H9 (cell line): ENCODE measurements around the gene NOXA1. TPM values are rescaled to one million over a fixed set of nuclear protein-coding genes. Genes with fewer than 3 reads are reported as not detected.

Experiments used
- DNase-seq: peaks from one replicate; pipeline ENCODE4 v3.0.0-alpha.2; 2017
- H2AFZ ChIP-seq: one replicate; pipeline ENCODE4 v1.6.1; 2013; ENCODE audit warnings: mild to moderate bottlenecking, low read length, control low read depth, moderate library complexity
- H2AK5ac ChIP-seq: 2 replicates; pipeline ENCODE4 v1.6.1; 2013; ENCODE audit warnings: low read length, control low read depth, mixed read lengths; ENCODE audit not compliant: insufficient read length
- H2BK120ac ChIP-seq: one replicate; pipeline ENCODE4 v1.6.1; 2013; ENCODE audit warnings: low read depth, mild to moderate bottlenecking, low read length, control low read depth, inconsistent platforms; ENCODE audit not compliant: poor library complexity, severe bottlenecking
- H2BK12ac ChIP-seq: 2 replicates; pipeline ENCODE4 v1.6.1; 2013; ENCODE audit warnings: low read length, control low read depth, mixed read lengths, low read depth; ENCODE audit not compliant: insufficient read length
- H2BK15ac ChIP-seq: 2 replicates; pipeline ENCODE4 v1.6.1; 2013; ENCODE audit warnings: low read depth, low read length, control low read depth
- H2BK20ac ChIP-seq: one replicate; pipeline ENCODE4 v1.6.1; 2013; ENCODE audit warnings: low read depth, mild to moderate bottlenecking, low read length, control low read depth, inconsistent platforms; ENCODE audit not compliant: poor library complexity, severe bottlenecking
- H2BK5ac ChIP-seq: 2 replicates; pipeline ENCODE4 v1.6.1; 2013; ENCODE audit warnings: low read length, control low read depth, mixed read lengths; ENCODE audit not compliant: insufficient read length
- H3K14ac ChIP-seq: 2 replicates; pipeline ENCODE4 v1.6.1; 2013; ENCODE audit warnings: low read length, control low read depth; ENCODE audit not compliant: insufficient read depth
- H3K18ac ChIP-seq: 2 replicates; pipeline ENCODE4 v1.6.1; 2013; ENCODE audit warnings: low read depth, mild to moderate bottlenecking, mixed read lengths, low read length, control low read depth; ENCODE audit not compliant: insufficient read length
- H3K23ac ChIP-seq: 2 replicates; pipeline ENCODE4 v1.6.1; 2013; ENCODE audit warnings: low read length, control low read depth, mixed read lengths, low read depth; ENCODE audit not compliant: insufficient read length
- H3K23me2 ChIP-seq: 2 replicates; pipeline ENCODE4 v1.6.1; 2013; ENCODE audit warnings: low read depth, mild to moderate bottlenecking, mixed read lengths, low read length, control low read depth; ENCODE audit not compliant: insufficient read length, poor library complexity, severe bottlenecking
- H3K27ac ChIP-seq: 2 replicates; pipeline ENCODE4 v1.5.1; 2013; ENCODE audit warnings: low read length, control low read depth, mixed read lengths, low read depth; ENCODE audit not compliant: insufficient read length
- H3K27me3 ChIP-seq: 2 replicates; pipeline ENCODE4 v1.6.1; 2013; ENCODE audit warnings: low read length, control low read depth, inconsistent platforms; ENCODE audit not compliant: insufficient read depth
- H3K4ac ChIP-seq: 2 replicates; pipeline ENCODE4 v1.6.1; 2013; ENCODE audit warnings: low read depth, mild to moderate bottlenecking, control low read depth, inconsistent platforms, low read length, moderate library complexity
- H3K4me1 ChIP-seq: 2 replicates; pipeline ENCODE4 v1.6.1; 2013; ENCODE audit warnings: low read length, control low read depth, inconsistent platforms; ENCODE audit not compliant: insufficient read depth
- H3K4me2 ChIP-seq: 2 replicates; pipeline ENCODE4 v1.6.1; 2013; ENCODE audit warnings: low read length, control low read depth, mixed read lengths; ENCODE audit not compliant: insufficient read length, insufficient read depth
- H3K56ac ChIP-seq: 2 replicates; pipeline ENCODE4 v1.6.1; 2013; ENCODE audit warnings: low read depth, mild to moderate bottlenecking, mixed read lengths, low read length, control low read depth; ENCODE audit not compliant: insufficient read length
- H3K79me1 ChIP-seq: 2 replicates; pipeline ENCODE4 v1.6.1; 2013; ENCODE audit warnings: low read depth, mild to moderate bottlenecking, moderate library complexity, low read length, control low read depth, inconsistent platforms; ENCODE audit not compliant: insufficient read depth, poor library complexity, severe bottlenecking
- H3K79me2 ChIP-seq: 2 replicates; pipeline ENCODE4 v1.6.1; 2013; ENCODE audit warnings: low read length, control low read depth, inconsistent platforms; ENCODE audit not compliant: insufficient read depth
- H3K9ac ChIP-seq: 2 replicates; pipeline ENCODE4 v1.6.1; 2013; ENCODE audit warnings: low read length, control low read depth, mixed read lengths; ENCODE audit not compliant: insufficient read length; ENCODE audit errors: extremely low read depth
- H3K9me3 ChIP-seq: one replicate; pipeline ENCODE4 v1.6.1; 2013; ENCODE audit warnings: low read depth, low read length, inconsistent platforms; ENCODE audit not compliant: control insufficient read depth
- H3T11ph ChIP-seq: one replicate; pipeline ENCODE4 v1.6.1; 2013; ENCODE audit warnings: mild to moderate bottlenecking, low read length, control low read depth, inconsistent platforms
- H4K20me1 ChIP-seq: one replicate; pipeline ENCODE4 v1.6.1; 2013; ENCODE audit not compliant: control insufficient read depth, insufficient read length, insufficient read depth
- H4K5ac ChIP-seq: 2 replicates; pipeline ENCODE4 v1.6.1; 2013; ENCODE audit warnings: low read depth, mild to moderate bottlenecking, mixed read lengths, low read length, control low read depth; ENCODE audit not compliant: insufficient read length
- H4K8ac ChIP-seq: replicated peaks from 2 replicates; pipeline ENCODE4 v1.6.1; 2013; ENCODE audit warnings: low read length, control low read depth, mixed read lengths, low read depth; ENCODE audit not compliant: insufficient read length
- H4K91ac ChIP-seq: 2 replicates; pipeline ENCODE4 v1.6.1; 2013; ENCODE audit warnings: low read depth, mild to moderate bottlenecking, moderate library complexity, mixed read lengths, low read length, control low read depth; ENCODE audit not compliant: insufficient read length
- H3K27ac Mint-ChIP-seq, 3 experiments: 2 replicates in 2 of 3; 3 replicates in 1 of 3; pipeline ENCODE4 v1.8.0; 2020 to 2021; ENCODE audit warnings: mixed read lengths in 3 of 3, mild to moderate bottlenecking in 1 of 3, moderate library complexity in 1 of 3
- H3K27me3 Mint-ChIP-seq: 2 replicates; pipeline ENCODE4 v1.8.0; 2021; ENCODE audit warnings: low read depth, mild to moderate bottlenecking, moderate library complexity, mixed read lengths
- H3K36me3 Mint-ChIP-seq, 3 experiments: 2 replicates in 2 of 3; 3 replicates in 1 of 3; pipeline ENCODE4 v1.8.0; 2020 to 2021; ENCODE audit warnings: low read depth in 3 of 3, mixed read lengths in 3 of 3; ENCODE audit not compliant: insufficient read depth in 1 of 3
- H3K4me1 Mint-ChIP-seq, 2 experiments: 2 replicates each; pipeline ENCODE4 v1.8.0; 2020; ENCODE audit warnings: mixed read lengths in 2 of 2
- H3K4me3 Mint-ChIP-seq, 2 experiments: 2 replicates in 1 of 2; 3 replicates in 1 of 2; pipeline ENCODE4 v1.8.0; 2020 to 2021; ENCODE audit warnings: mild to moderate bottlenecking in 2 of 2, mixed read lengths in 2 of 2, moderate library complexity in 1 of 2
- H3K9me3 Mint-ChIP-seq, 2 experiments: 2 replicates in 1 of 2; 3 replicates in 1 of 2; pipeline ENCODE4 v1.8.0; 2020; ENCODE audit warnings: mild to moderate bottlenecking in 2 of 2, mixed read lengths in 2 of 2, moderate library complexity in 1 of 2
- WGBS: extraction: QIAGEN DNeasy Blood & Tissue Kit; methylation state at CpG from one replicate; pipeline ENCODE4 v1.1.7; 2013; ENCODE audit warnings: missing lambda C conversion rate, low lambda C conversion rate, mixed read lengths; ENCODE audit not compliant: insufficient read length; ENCODE audit errors: extremely low coverage; 5-methylcytosine and 5-hydroxymethylcytosine counted together
- total RNA-seq: library from RNA; stranded (reverse); gene quantifications from 2 replicates; pipeline ENCODE4 v1.2.1, GENCODE V29; 2021
- TF ChIP-seq, protein P1 (sequence below): fragments of 200-600 bp; sonication (generic); conservative IDR thresholded peaks from 3 replicates; pipeline ENCODE4 v1.8.0; 2021; ENCODE audit warnings: antibody characterized with exemption, mild to moderate bottlenecking

NOXA1 gene
- total RNA-seq, 1 experiment from 2014 or later: 2.0 TPM

DNA sequence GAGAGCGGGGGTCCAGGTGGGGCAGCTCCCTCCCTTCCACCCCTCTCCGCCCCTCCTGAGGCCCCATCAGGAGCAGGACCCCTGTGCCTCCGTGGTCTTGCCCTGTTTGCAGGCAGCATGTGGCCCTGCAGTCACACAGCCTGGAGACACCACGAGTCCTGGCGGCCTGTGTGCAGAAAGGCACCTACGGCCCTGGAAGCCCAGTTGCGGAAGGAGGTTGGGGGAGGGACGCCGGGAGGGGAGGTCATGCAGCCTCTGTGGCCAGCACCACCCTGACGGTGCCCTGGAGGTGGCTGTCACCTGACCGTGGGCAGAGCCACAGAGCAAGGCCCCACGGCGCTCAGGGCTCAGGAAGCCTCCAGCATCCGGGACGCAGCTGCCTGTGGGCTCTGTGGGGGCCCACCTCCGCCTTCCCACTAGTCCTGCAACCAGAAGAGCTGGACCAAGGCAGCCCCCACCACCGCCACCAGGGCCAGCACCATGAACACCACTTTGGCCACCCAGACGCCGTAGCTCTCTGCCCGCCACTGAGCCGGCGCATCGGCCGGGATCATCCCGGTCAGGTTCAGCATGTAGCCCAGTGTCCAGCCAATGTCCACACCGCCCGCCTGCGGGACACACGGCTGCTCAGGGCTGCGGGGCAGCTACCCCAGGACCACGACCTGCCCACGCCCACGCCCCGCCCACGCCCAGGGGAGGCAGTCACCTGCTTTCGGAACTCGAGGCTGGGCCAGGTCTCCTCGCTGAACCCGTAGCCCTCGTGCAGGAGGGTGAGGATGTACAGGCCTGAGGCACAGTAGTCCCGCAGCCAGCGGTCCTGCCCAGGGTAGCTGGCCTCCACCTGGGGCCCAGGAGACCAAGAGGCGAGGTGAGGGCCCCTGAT lies 11.5 kb downstream of the NOXA1 start:
- H2BK12ac ChIP-seq: no peak overlapping the region

More for the DNA sequence above, 11.5 kb downstream of the NOXA1 start:
- Histone ChIP-seq H3K23me2 (no peaks in the 10 kb centered on the region), H2BK20ac (no peak overlapping the region), H2BK5ac (no peak overlapping the region), H3K4ac (no peak overlapping the region), H2AFZ (no peak overlapping the region), H3K4me1 (no peaks in the 10 kb centered on the region), H2BK15ac (no peak overlapping the region), H3T11ph (no peak overlapping the region), H3K56ac (no peak overlapping the region), H3K4me2 (no peak overlapping the region), H2BK120ac (no peak overlapping the region), H2AK5ac (no peak overlapping the region), H3K79me1 (no peaks in the 10 kb centered on the region), H4K20me1 (no peaks in the 10 kb centered on the region), H3K14ac (no peak overlapping the region), H3K23ac (no peak overlapping the region), H3K9ac (no peak overlapping the region), H4K91ac (no peak overlapping the region), H4K5ac (no peak overlapping the region), H3K27me3 (no peaks in the 10 kb centered on the region), H4K8ac (no peak overlapping the region), H3K9me3 (no peaks in the 10 kb centered on the region), H3K27ac (no peak overlapping the region), H3K79me2 (no peaks in the 10 kb centered on the region), H3K18ac (no peak overlapping the region)
- Mint-ChIP-seq H3K4me3 (no peak overlapping the region; a peak in 1 of 5 replicates), H3K4me1 (no peaks in the 10 kb centered on the region; a peak in 1 of 4 replicates), H3K27ac (no peak overlapping the region), H3K36me3 (no peaks in the 10 kb centered on the region), H3K9me3 (no peaks in the 10 kb centered on the region), H3K27me3 (peaks cover 3% of the 10 kb centered on the region; the same call in 1 of the 2 replicates)
- no peak for DNase-seq
- no CpG with 5 or more reads among the region's 43 CpGs for WGBS
- TF ChIP-seq, protein P1, sequence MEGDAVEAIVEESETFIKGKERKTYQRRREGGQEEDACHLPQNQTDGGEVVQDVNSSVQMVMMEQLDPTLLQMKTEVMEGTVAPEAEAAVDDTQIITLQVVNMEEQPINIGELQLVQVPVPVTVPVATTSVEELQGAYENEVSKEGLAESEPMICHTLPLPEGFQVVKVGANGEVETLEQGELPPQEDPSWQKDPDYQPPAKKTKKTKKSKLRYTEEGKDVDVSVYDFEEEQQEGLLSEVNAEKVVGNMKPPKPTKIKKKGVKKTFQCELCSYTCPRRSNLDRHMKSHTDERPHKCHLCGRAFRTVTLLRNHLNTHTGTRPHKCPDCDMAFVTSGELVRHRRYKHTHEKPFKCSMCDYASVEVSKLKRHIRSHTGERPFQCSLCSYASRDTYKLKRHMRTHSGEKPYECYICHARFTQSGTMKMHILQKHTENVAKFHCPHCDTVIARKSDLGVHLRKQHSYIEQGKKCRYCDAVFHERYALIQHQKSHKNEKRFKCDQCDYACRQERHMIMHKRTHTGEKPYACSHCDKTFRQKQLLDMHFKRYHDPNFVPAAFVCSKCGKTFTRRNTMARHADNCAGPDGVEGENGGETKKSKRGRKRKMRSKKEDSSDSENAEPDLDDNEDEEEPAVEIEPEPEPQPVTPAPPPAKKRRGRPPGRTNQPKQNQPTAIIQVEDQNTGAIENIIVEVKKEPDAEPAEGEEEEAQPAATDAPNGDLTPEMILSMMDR: no peak
